NCI-H2227 (cell line): Measurements from ENCODE around the gene GRM3.

ENCODE experiments used
- DNase-seq: peaks from one replicate; lab custom pipeline; 2025; ENCODE audit not compliant: unreplicated experiment; lab: John Stamatoyannopoulos, UW

The GRM3 gene

GRCh38 chr7:86692755-86693154 lies 49.0 kb downstream of the GRM3 start:
- DNase-seq = no peak

DNA sequence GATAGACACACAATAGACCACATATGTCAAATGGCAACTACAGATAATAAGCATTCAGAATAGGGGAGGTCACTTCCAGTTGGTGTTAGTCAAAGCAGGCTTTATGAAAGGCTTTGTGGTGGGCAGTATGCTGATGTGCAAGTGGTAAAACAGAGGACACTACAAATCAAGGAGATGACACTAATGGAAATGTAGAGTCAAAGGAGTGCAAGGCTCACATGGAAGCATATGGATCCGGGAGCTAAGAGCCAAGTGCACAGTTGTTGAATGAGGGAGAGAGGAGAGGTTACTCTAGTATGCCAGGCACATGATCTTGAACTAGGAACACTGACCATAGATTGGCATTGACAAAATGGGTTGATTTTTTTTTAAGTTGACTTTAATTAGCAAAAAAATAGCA lies 62.7 kb downstream of the GRM3 start:
- DNase-seq = no peak

GRCh38 chr7:86708031-86708680 lies 64.4 kb downstream of the GRM3 start:
- DNase-seq = no peak

- DNase-seq = no peak
Measured at GRCh38 chr7:86720306-86720705, 76.6 kb downstream of the GRM3 start.

GRCh38 chr7:86733783-86734182 lies 90.1 kb downstream of the GRM3 start:
- DNase-seq = no peak

GRCh38 chr7:86745013-86745745 lies 101.5 kb downstream of the GRM3 start:
- DNase-seq = no peak

GRCh38 chr7:86747698-86748097 lies 104.0 kb downstream of the GRM3 start:
- DNase-seq = no peak

- no peak for DNase-seq
Measured at GRCh38 chr7:86748201-86748600, 104.5 kb downstream of the GRM3 start.

DNA sequence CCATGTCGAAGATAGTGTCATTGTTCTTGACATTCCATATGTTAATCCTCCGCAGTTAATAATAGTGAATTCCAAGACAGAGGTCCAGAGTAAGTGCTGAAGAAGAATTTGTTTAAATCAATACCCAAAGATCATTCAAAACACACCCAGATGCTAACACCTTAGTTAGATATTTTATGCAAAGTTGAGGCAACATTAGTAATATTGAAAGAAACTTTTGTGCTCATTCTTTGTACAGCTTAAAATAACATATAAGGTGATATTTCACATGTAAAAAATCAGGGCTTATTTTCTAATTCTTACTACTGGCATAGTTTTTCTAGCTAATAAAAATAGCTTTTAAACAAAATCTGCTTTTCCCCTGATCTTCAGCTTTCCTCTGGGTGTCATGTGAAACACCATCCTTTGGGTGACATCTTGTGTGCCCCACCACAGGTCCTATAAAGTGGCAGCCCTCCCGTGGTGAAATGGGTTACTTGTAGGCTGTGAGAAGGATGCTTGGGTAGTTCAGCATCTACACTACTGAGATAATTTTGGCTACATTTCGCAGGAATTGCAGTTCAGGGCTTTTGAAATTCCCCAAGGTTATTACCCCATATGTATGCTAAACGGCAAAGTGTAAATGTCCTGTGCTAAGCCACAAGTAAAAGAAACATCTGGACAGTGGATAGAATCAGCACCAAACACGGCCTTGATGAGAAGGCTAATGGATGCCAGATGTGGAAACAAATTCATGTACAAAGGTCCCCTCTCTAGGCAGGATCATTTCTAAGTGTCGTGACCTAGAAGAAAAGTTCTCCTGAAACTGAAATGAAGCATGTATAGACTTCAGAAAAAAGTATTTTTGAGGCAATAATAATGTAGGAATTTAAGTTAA lies 105.4 kb downstream of the GRM3 start:
- DNase-seq = no peak

DNA sequence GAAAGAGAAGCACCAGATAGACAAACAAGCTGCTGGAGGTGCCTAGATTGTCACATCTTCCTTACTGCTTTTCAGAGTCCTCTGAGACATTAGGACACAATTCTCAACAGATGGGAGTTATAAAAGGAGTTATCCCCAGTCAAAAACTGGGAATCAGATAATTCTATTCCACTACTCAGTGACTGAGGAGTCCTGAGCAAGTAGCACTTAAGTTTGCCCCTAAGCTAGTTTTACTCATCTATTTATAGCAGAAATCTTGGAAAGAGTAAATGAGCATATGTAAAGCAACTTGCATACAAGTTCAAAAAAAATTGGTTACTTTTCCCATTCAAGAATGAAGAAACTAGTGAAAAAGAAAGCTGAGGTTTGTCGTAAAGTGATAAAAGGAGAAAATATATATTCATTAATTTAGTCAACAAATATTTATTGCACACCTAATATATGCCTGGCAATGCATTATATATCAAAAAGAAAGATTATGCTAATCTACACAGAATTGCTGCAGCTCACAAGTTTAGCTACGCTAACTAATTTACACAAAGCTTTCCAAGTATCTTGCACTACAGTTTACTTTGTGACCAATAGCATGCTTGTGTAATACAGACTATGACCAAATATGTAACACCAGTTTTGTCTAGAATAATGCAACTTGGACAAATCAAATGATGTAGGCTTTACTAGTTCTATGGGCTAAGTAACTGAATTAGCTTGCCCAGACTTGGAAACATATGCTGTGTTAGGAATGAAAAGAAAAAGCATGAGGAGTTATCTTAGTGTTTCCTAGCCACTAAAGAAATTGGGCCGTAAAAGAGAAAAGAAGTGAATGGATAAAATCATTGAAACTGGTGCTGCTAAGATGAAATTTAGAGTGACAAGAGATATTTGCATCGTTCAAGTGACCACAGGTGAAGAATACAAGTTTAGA lies 106.3 kb downstream of the GRM3 start:
- no peak for DNase-seq

DNA sequence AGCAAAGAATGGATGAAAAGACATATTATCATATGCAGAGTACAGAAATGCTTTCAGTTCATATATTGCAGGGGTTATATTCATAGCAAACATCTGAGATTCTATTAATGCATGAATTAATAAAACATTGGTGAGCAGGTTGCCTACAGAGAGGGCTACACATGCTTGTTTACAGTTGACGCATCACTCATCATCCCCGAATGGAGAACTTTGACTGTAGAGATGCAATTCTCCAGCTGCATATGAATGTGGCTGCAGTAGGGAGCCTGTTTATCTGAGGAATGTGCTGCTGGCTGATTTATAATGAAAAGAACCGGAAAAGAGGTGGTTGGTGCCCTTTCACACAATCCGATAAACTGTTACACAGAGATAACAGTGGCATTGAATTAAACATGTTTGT lies 116.5 kb downstream of the GRM3 start:
- DNase-seq = no peak

- DNase-seq = no peak
Measured at GRCh38 chr7:86762129-86762528, 118.4 kb downstream of the GRM3 start.

DNA sequence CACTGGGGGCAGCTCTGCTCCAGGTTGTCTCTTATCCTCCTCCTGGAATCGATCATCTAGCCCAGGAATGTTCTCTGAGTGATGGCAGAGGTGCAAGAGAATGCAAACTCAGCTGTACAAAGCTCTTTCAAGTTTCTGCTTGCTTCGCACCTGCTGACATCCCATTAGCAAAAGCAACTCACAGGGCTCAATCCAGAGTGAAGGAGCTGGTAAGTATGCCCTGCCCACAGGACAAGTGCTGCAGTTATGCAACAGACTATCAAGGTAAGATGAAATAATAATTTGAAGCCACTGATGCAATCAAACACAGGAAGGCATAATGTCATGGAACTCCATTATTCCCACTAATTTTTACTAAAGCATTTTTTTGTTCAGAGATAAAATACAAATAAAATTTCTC lies 122.2 kb downstream of the GRM3 start:
- no peak for DNase-seq

- no peak for DNase-seq
Measured at GRCh38 chr7:86768394-86768793, 124.7 kb downstream of the GRM3 start.

DNA sequence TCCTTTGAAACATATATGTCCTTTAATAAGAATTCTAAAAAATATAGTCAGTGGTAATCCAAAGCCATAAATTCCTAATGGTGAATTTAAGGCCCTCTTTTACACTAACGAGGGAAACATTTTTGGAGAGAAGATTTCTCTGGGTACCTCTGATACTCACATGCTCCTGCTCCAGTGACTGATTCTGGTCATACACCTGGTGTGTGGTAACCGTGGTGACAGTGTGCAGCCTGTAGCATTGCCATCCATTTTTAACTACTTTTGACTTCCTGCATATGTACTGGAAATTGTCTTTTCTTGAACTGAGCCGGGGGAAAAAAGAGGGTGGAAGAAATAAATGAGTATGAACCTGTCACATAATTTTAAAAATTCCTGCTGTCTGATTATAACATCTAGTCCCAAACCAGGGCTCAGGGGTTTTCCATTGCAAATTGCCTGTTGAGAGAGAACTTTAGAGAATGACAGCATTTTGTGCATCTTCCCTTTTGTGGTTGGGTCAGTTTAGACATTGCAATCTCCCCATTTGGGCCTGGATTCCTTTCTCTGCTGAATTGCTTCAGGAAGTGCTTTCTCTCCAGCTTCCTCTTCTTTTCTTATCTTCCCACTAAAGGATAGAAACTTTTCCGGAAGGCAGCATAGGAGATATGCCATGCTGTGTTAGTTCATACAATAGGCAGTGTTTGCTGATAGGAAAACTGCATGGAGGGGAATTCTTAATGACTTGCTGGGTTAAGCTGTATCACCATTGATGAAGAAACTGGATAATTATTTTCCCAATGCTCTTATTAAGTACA lies 125.5 kb downstream of the GRM3 start:
- DNase-seq = no peak

DNA sequence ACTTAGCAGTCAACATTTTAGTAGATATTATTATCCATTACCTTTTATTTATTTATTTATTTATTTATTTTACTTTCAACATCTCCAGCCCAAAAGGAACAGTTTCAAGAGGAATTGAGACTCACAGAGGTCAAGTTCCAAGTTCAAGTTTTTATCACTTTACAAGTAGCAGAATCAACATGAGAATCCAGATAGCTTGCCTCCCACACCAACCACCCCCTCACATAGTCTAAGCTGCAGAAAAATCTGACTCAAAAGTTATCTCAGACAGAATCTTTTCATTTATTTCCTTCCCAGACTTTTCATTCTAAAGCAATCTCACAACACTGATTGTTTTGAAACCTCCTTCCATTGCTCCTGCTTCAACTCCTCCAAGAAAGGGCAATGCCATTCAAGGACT lies 129.6 kb downstream of the GRM3 start:
- no peak for DNase-seq

DNA sequence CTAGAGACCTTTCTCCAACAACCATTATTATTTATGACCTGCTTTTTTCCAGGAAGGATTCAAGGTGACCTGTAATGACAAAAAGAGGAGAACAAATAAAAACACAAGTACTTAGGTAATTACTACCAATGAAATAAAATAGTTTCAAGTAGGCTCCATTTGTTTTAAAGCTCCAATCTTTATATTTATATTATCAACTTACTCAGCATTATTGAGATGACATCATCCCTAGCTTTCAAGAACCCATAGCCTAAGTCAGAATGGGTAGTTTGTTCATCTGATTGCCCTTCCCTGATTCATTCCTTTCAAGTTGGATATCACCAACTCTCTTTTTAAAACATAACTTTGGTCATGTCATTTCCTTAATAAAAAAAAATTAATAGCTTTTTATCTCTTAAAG lies 131.5 kb downstream of the GRM3 start:
- no peak for DNase-seq

DNA sequence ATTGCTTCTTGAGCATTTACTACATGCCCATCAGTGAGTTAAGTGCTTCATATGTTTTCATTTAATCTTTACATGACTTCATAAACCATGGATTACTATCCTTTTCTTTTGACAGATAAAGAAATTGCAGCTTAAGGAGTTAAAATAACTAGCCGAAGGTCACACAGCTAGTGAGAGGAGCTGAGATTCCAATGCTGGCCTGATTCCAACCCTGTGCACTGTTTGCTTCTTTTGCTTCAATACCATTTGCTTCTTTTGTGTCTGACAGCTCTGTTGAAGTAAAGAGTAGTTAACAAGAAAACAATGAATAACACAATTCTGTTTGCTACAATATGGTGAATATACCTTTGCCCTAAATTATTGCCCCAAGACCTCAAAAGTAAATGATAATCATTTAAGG lies 132.4 kb downstream of the GRM3 start:
- no peak for DNase-seq

DNA sequence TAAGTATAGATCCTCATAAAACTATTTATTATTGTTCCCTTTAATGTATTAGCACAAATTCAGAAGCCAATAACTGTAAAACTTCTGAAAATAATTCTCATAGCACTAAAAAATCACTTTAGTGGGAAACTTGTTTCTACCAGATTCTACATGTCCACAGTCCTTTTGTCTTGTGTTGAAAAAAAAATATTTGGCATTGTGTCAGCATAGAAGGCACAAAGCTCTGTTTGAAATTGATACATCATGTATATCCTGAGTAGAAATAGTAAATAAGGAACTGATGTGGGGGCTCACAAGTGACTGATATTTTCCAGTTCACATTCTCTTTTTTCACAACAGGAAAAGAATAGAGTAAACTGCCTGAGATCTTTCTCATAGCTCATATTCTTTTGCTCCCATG lies 134.6 kb downstream of the GRM3 start:
- no peak for DNase-seq

DNA sequence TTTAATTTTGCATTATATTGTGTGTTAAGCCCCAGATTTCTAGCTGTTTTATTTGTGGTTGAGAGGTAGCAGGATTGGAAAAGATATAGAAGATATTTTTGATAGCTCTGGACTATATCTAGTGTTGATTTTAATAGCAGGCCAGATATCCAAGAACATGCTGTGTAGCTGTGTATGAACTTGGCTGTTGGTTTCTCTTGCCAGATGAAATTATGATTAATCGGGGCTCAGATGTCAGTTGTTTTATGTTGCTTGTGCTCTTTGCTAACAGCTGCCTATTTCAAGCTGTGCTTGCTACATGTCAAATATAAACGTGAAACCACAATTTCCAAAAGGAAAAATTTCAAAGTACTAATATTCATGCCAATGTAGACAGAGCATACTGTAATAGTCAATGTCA lies 141.1 kb downstream of the GRM3 start:
- DNase-seq = no peak
